Measurements from ENCODE around the gene MND1. TPM values are rescaled to one million over a fixed set of nuclear protein-coding genes. Genes with fewer than 3 reads are reported as not detected.
"Not testable (repeated sequence)": the region's sequence is repeated elsewhere in the genome, so short reads cannot be mapped to it uniquely, and the experiment has no call there.

MND1 gene
- total RNA-seq, 1 experiment from 2014 or later = 33.6 TPM

DNA sequence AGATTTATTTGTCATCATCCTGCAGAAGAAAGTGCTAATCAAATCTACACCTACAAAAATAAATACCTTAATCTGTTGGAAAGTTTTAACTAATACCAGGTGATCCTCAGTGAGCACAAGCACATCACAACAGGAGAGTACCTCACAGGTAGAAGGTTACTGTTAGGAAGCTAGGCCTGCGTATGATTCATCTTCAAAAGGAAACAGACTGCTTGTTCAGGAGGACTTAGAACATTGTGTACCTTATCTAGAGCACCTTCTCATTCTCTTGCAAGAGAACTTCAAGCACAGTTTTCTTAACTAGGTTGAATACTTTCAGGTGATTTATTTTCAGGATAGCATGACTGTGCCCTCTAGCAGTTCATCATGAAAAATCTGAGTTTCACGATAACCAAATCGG lies 54.2 kb downstream of the MND1 start:
- DNase-seq (ENCODE audit: extremely low read depth, low read depth) = no peak

DNA sequence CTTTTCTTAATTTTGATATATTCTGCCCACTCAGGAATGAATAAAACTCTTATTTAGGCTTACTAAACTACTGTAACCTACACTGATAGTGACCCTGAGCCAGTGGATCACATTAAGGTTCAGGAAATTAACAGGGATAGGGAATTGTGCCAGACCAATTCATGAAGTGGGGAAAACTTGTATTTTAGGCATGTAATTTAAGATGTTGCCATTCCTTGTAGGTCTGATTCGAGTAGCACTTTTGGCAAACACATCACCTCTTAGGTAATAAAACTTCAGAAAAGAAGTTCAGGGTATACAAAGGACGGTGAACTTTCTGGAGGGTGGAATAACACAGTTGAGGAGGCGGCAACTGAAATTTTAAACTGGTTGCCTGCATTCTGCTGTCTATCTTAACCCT lies 54.9 kb downstream of the MND1 start:
- no peak for DNase-seq (ENCODE audit: extremely low read depth, low read depth)

DNA sequence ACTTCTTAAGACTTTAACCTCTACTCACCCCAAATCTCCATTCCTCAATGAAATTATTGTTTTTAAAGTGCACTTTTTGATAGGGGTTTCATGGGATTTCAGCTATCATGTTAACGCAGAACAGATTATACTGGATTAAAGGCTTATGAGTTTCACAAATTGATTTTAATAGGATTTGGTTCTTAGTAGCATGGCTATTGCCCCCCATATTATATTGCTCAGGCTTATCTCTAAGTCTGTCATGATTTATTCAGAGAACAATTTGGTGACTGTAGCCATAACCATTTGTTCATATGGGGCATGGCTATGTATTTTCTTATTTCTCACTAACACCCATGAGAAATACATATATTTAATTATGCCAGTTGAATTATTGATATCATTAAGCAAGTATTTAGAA lies 57.0 kb downstream of the MND1 start:
- DNase-seq (ENCODE audit: extremely low read depth, low read depth) = no peak

DNA sequence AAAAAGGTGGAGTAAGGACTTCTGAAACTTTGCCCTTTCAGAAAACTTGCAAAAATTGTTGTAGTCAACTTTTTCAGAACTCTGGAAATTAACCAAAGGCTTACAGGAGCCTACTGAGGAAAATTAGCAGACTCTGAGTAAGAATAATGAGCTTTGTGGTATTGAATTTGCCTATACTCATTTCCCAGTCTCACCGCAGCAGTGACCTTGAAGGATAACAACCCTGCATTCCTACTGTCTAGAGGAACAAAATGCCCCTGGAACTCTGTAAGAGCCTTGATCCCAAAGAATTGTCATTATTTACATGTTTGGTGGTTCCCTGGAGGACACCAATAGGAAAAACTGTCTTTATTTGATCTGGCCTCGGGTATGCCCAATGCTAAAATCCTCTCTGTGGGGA lies 57.9 kb downstream of the MND1 start:
- DNase-seq (ENCODE audit: extremely low read depth, low read depth) = no peak

DNA sequence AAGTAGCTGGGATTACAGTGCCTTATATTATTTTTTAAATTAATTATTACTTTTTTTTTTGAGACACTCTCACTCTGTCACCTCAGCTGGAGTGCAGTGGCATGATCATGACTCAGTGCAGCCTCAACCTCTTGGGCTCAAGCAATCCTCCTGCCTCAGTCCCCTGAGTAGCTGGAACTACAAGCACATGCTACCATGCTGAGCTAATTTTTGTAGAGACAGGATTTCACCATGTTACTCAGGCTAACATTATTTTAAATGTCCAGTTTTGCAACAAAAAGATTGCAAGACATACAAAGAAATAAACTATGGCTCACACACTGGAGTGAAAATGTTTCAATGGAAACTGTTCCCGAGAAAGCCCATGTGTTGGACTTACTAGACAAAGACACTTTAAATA lies 59.2 kb downstream of the MND1 start:
- DNase-seq (ENCODE audit: extremely low read depth, low read depth) = no peak

- no peak for DNase-seq (ENCODE audit: extremely low read depth, low read depth)
Observed at GRCh38 chr4:153407906-153408305, 63.4 kb downstream of the MND1 start.

- DNase-seq (ENCODE audit: extremely low read depth, low read depth) = no peak
Observed at GRCh38 chr4:153408932-153409331, 64.4 kb downstream of the MND1 start.

GRCh38 chr4:153409412-153409811 lies 64.9 kb downstream of the MND1 start:
- DNase-seq (ENCODE audit: extremely low read depth, low read depth) = no peak

GRCh38 chr4:153409924-153410501 lies 65.5 kb downstream of the MND1 start:
- DNase-seq (ENCODE audit: extremely low read depth, low read depth) = no peak

- DNase-seq (ENCODE audit: extremely low read depth, low read depth) = no peak
Observed at GRCh38 chr4:153413842-153414241, 69.4 kb downstream of the MND1 start.

DNA sequence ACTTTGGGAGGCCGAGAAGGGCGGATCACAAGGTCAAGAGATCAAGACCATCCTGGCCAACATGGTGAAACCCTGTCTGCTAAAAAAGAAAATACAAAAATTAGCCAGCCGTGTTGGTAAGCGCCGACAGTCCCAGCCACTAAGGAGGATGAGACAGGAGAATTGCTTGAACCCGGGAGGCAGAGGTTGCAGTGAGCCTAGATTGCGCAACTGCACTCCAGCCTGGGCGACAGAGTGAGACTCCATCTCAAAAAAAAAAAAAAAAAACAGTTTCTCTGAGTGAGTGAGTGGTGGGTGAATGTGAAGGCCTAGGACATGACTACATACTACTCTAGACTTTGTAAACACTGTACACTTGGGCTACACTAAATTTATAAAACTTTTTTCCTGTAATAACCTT lies 72.0 kb downstream of the MND1 start:
- DNase-seq (ENCODE audit: extremely low read depth, low read depth) = not testable (repeated sequence)

DNA sequence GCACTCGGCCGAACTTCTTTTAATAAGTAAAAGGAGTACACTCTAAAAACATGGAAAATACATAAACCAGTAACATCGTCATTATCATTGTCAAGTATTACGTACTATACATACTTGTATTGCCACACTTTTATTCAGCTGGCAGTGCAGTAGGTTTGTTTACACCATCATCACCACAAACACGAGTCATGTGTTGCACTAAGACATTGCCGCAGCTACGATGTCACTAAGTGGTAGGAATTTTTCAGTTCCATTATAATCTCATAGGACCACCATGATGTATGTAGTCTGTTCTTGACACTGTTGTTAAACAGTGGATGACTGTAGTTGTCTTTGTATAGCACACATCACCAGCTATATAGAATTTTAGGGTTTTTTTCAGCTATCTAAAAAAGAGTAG lies 73.6 kb downstream of the MND1 start:
- no peak for DNase-seq (ENCODE audit: extremely low read depth, low read depth)

GRCh38 chr4:153418558-153418957 lies 74.1 kb downstream of the MND1 start:
- no peak for DNase-seq (ENCODE audit: extremely low read depth, low read depth)

DNA sequence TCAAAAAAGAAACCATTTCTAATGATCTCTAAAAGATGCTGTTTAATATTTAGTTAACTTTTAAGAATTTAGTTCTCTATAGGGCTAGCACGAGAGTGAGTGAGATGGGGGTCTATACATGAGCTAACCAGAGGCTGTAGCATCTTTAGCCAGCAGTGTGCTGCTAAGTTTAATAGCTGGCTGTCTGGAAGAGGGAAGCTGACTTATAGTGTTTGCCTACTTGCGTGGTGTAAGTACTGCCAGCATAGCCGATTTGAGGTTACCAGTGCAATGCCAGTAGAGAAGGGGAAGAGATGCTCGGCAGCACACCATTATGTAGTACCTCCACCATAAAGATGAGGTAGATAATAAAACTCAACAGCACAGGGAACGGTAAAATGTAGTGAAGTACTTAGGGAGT lies 74.5 kb downstream of the MND1 start:
- DNase-seq (ENCODE audit: extremely low read depth, low read depth) = no peak

- no peak for DNase-seq (ENCODE audit: extremely low read depth, low read depth)
Observed at GRCh38 chr4:153419673-153420278, 75.3 kb downstream of the MND1 start.

DNA sequence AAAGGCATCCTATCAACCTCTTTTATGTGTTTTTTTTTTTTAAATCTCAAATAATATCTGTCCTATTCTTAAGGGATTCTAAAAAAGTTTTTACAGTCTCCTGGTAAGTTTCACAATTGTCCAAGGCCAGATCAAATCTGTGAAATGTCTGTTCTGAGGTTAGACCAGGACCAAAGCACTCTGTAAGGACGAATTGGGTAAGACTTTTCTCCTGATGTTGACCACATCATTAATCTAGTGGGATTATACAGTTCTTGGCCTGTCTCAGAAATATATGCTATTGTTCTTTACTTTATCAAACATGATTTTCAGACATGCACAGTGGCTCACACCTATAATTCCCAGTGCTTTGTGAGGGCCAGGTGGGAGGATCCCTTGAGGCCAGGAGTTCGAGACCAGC lies 75.9 kb downstream of the MND1 start:
- no peak for DNase-seq (ENCODE audit: extremely low read depth, low read depth)

GRCh38 chr4:153421941-153422340 lies 77.5 kb downstream of the MND1 start:
- DNase-seq (ENCODE audit: extremely low read depth, low read depth) = no peak

GRCh38 chr4:153426207-153426885 lies 81.9 kb downstream of the MND1 start:
- no peak for DNase-seq (ENCODE audit: extremely low read depth, low read depth)

DNA sequence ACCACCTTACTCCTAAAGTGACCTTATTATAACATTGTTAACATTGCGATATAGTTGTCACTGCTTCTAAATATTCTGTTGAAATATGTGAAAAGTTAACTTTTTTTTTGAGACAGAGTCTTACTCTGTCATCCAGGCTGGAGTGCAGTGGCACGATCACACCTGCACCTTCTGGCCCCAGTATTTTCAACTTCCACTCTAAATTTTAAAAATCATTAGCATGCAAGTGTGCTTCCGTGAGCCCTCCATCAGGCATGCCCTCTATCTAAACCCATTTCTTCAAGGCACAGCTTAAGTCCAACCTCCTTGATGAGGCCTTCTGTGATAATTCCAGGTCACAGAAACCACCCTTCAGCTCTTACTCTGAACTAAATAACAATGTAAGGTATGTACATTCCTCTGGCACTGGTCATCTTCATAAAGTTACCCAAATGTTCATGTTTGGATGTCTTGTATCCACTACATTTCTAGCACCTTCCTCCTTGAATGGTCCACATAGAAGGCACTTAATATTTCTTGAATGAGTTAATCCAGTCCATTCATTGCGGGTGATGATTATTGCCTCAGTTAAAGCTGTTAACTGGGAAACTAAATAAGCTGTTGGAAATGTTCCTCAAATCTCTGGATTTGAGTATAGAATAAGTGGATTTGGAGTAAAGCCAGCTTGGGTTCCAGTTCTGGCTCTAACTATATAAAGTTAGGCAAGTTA lies 83.0 kb downstream of the MND1 start:
- DNase-seq (ENCODE audit: extremely low read depth, low read depth) = no peak

DNA sequence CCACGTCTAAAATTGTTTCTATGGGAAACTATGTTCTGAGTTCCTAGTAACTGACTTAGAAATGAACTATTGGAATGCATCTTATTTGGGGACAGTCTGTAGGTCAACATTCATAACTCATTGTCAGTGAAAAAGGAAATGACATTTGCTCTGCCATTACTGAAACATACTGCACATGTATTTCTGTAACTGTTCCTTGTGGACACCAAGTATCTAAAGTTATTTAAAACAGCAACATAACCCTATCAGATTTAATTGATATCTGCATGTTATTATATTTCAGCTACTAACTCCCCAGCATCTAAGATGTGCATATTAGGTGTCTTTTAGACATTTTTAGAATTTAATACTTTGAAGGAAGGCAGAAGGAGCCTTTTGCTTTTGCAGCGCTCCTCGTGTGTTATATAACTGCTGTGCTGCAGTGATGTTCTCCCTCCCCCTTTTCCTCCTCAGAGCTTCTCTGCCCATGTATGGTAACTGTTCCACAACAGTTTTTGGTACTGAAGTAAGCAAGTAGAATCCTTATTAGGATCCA lies 84.5 kb downstream of the MND1 start:
- no peak for DNase-seq (ENCODE audit: extremely low read depth, low read depth)

- DNase-seq (ENCODE audit: extremely low read depth, low read depth) = peak; percentile 35
Observed at GRCh38 chr4:153432965-153433753, 88.7 kb downstream of the MND1 start.
